Fibroblast of lung (primary cell): Measurements from ENCODE around the gene PAPOLG. TPM values are rescaled to one million over a fixed set of nuclear protein-coding genes. Genes with fewer than 3 reads are reported as not detected.

Experiments used
- DNase-seq, 2 donors: peaks; one replicate each; pipeline versions ENCODE4 v3.0.0 to v3.0.0-alpha.2; 2010; ENCODE audit warnings: low read depth in 2 of 2
- H2AFZ ChIP-seq: 2 replicates; pipeline ENCODE4 v1.5.1; 2012; ENCODE audit warnings: low read length, control low read depth, inconsistent platforms
- H3K27ac ChIP-seq: 2 replicates; pipeline ENCODE4 v1.5.1; 2011; ENCODE audit warnings: low read length, control low read depth; ENCODE audit not compliant: insufficient read depth
- H3K27me3 ChIP-seq: 2 replicates; pipeline ENCODE4 v1.5.1; 2011; ENCODE audit warnings: mild to moderate bottlenecking, low read length; ENCODE audit not compliant: control insufficient read depth, insufficient read depth
- H3K36me3 ChIP-seq: 2 replicates; pipeline ENCODE4 v1.5.1; 2011; ENCODE audit warnings: low read length; ENCODE audit not compliant: control insufficient read depth, insufficient read depth
- H3K4me1 ChIP-seq: 2 replicates; pipeline ENCODE4 v1.5.1; 2011; ENCODE audit warnings: low read length; ENCODE audit not compliant: control insufficient read depth, insufficient read depth; ENCODE audit errors: extremely low read depth
- H3K4me2 ChIP-seq: 2 replicates; pipeline ENCODE4 v1.5.1; 2011; ENCODE audit warnings: low read length, control low read depth; ENCODE audit not compliant: insufficient read depth; ENCODE audit errors: extremely low read depth
- H3K4me3 ChIP-seq, 4 experiments: fragments of 200-600 bp in 1 of 4; sonication (generic) in 1 of 4; replicated peaks in 1 of 4; 2 replicates each; pipeline ENCODE4 v1.5.1; 2011 to 2016; ENCODE audit warnings: low read length in 4 of 4, low read depth in 3 of 4, mild to moderate bottlenecking in 3 of 4, control low read depth in 2 of 4, inconsistent platforms in 1 of 4, mixed read lengths in 1 of 4; ENCODE audit not compliant: insufficient read depth in 1 of 4; ENCODE audit errors: control extremely low read depth in 1 of 4
- H3K79me2 ChIP-seq: 2 replicates; pipeline ENCODE4 v1.5.1; 2012; ENCODE audit warnings: mild to moderate bottlenecking, low read length, inconsistent platforms; ENCODE audit not compliant: control insufficient read depth, insufficient read depth
- H3K9ac ChIP-seq: 2 replicates; pipeline ENCODE4 v1.5.1; 2011; ENCODE audit warnings: mild to moderate bottlenecking, low read length, control low read depth; ENCODE audit not compliant: insufficient read depth
- H3K9me3 ChIP-seq: 2 replicates; pipeline ENCODE4 v1.5.1; 2012; ENCODE audit warnings: low read depth, low read length; ENCODE audit not compliant: control insufficient read depth, insufficient read depth
- H4K20me1 ChIP-seq: 2 replicates; pipeline ENCODE4 v1.5.1; 2011; ENCODE audit warnings: low read length; ENCODE audit not compliant: control insufficient read depth, insufficient read depth; ENCODE audit errors: extremely low read depth
- CTCF ChIP-seq, 2 donors: IDR thresholded peaks in 1 of 2; conservative IDR thresholded peaks in 1 of 2; 1 replicate in 1 of 2; 2 replicates in 1 of 2; pipeline ENCODE4 v1.5.1; 2011 to 2012; ENCODE audit warnings: low read length in 2 of 2, control low read depth in 1 of 2, inconsistent platforms in 1 of 2, low read depth in 1 of 2, mild to moderate bottlenecking in 1 of 2
- EZH2 ChIP-seq: IDR thresholded peaks from 2 replicates; pipeline ENCODE4 v1.5.1; 2012; ENCODE audit warnings: low read length, control low read depth, mild to moderate bottlenecking; ENCODE audit errors: missing control alignments
- polyA plus RNA-seq, 2 donors: library from polyadenylated mRNA; depleted of rRNA in 1 of 2; stranded (reverse) in 1 of 2; unstranded in 1 of 2; fragments of >200 nt; gene quantifications; 2 replicates each; pipeline ENCODE4 v1.2.1, GENCODE V29; 2011 to 2012; ENCODE audit warnings: missing spikeins in 1 of 2
- total RNA-seq: library from RNA; depleted of rRNA; stranded (reverse); fragments of >200 nt; gene quantifications from 2 replicates; pipeline ENCODE4 v1.2.1, GENCODE V29; 2014

The PAPOLG gene
- total and polyA plus RNA-seq, 2 donors (not counting 1 experiment from before 2014, with no cell fraction given): 11.2 to 11.9 TPM

DNA sequence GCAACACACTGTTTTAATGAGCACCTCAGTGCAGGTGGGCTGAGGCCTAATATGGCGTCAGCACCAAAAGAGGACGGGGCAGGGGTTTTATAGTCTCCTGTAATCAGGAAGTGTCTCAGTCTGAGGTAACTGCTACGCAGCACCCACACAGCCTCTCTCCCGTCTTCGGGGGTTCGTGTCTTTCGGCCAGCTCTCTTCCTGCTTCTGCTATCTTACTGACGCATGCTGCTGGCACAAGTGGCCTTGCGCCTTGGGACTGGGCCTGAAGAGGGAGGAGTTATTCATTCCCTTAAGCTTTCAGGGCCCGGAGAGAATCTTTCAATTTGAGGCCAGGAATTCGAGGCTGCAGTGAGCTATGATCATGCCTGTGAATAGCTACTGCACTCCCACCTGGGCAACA lies 14.5 kb upstream of the PAPOLG start:
- Histone ChIP-seq H3K36me3 (no peaks in the 10 kb centered on the region), H3K4me1 (no peaks in the 10 kb centered on the region), H2AFZ (no peak overlapping the region), H4K20me1 (no peaks in the 10 kb centered on the region), H3K4me2 (no peak overlapping the region), H3K27me3 (no peaks in the 10 kb centered on the region), H3K9me3 (no peaks in the 10 kb centered on the region), H3K79me2 (no peaks in the 10 kb centered on the region), H3K9ac (no peak overlapping the region), H3K27ac (no peak overlapping the region), H3K4me3 (no peak overlapping the region)
- TF ChIP-seq EZH2 (no peak), CTCF (conservative IDR thresholded peaks at IDR 0.05 in 1 of 2, IDR thresholded peaks at IDR 0.05 in 1 of 2; ENCODE audit: low read depth in 1 of 2, low read length in 2 of 2) (no peak)
- no peak for DNase-seq

GRCh38 chr2:60742419-60742818 lies 13.6 kb upstream of the PAPOLG start:
- Histone ChIP-seq H3K79me2 (no peaks in the 10 kb centered on the region), H3K36me3 (no peaks in the 10 kb centered on the region), H3K9me3 (no peaks in the 10 kb centered on the region), H3K9ac (no peak overlapping the region), H3K27ac (no peak overlapping the region), H2AFZ (no peak overlapping the region), H3K4me3 (no peak overlapping the region), H3K27me3 (no peaks in the 10 kb centered on the region), H4K20me1 (no peaks in the 10 kb centered on the region), H3K4me1 (no peaks in the 10 kb centered on the region), H3K4me2 (no peak overlapping the region)
- no peak for DNase-seq
- TF ChIP-seq CTCF (conservative IDR thresholded peaks at IDR 0.05 in 1 of 2, IDR thresholded peaks at IDR 0.05 in 1 of 2; ENCODE audit: low read depth in 1 of 2, low read length in 2 of 2) (no peak), EZH2 (no peak)

- Histone ChIP-seq H3K9me3 (no peaks in the 10 kb centered on the region), H3K36me3 (no peaks in the 10 kb centered on the region), H3K9ac (no peak overlapping the region), H3K4me2 (no peak overlapping the region), H3K4me1 (no peaks in the 10 kb centered on the region), H2AFZ (no peak overlapping the region), H4K20me1 (no peaks in the 10 kb centered on the region), H3K27me3 (no peaks in the 10 kb centered on the region), H3K4me3 (no peak overlapping the region), H3K79me2 (no peaks in the 10 kb centered on the region), H3K27ac (no peak overlapping the region)
- no peak for DNase-seq
- no peak for TF ChIP-seq EZH2
- TF ChIP-seq CTCF (conservative IDR thresholded peaks at IDR 0.05 in 1 of 2, IDR thresholded peaks at IDR 0.05 in 1 of 2; ENCODE audit: low read depth in 1 of 2, low read length in 2 of 2): no peak
Observed at GRCh38 chr2:60745330-60745729, 10.7 kb upstream of the PAPOLG start.
